Activated CD8-positive, alpha-beta memory T cell treated with anti-CD3 and anti-CD28 coated beads, Interleukin-2, amount 10 ng/mL, durations not matched to agents 7 days and 5 days (primary cell): ENCODE data around the gene GNPDA1. TPM values are rescaled to one million over a fixed set of nuclear protein-coding genes. Genes with fewer than 3 reads are reported as not detected.
"Not testable (repeated sequence)": the region's sequence is repeated elsewhere in the genome, so short reads cannot be mapped to it uniquely, and the experiment has no call there.

Experiments
- ATAC-seq: fragments of 150-1000 bp; cut with Tn5 transposase; one replicate; pipeline ENCODE4 v1.10.0; 2021; ENCODE audit warnings: moderate library complexity
- CTCF ChIA-PET: fragments of 350-600 bp; sonication (Branson Sonifier 250); formaldehyde crosslinking; loops from one replicate; lab custom pipeline; 2021; ENCODE audit warnings: antibody characterized with exemption; lab: Charles Lee
- DNase-seq: peaks from one replicate; pipeline ENCODE4 v3.0.0-alpha.2; 2020
- H3K27ac Mint-ChIP-seq: one replicate; pipeline ENCODE4 v1.8.0; 2021; ENCODE audit warnings: mild to moderate bottlenecking, mixed read lengths
- H3K27me3 Mint-ChIP-seq: one replicate; pipeline ENCODE4 v1.8.0; 2021; ENCODE audit warnings: mixed read lengths
- H3K36me3 Mint-ChIP-seq: one replicate; pipeline ENCODE4 v1.8.0; 2021; ENCODE audit warnings: mild to moderate bottlenecking, mixed read lengths
- H3K4me1 Mint-ChIP-seq: one replicate; pipeline ENCODE4 v1.8.0; 2021; ENCODE audit warnings: mixed read lengths
- H3K4me3 Mint-ChIP-seq: one replicate; pipeline ENCODE4 v1.8.0; 2021; ENCODE audit warnings: mild to moderate bottlenecking, moderate library complexity, mixed read lengths
- H3K9me3 Mint-ChIP-seq: one replicate; pipeline ENCODE4 v1.8.0; 2022; ENCODE audit warnings: low read depth, mixed read lengths
- total RNA-seq, 2 experiments: library from RNA; stranded (reverse); gene quantifications; one replicate each; pipeline ENCODE4 v1.2.3, GENCODE V29; 2021

GNPDA1 gene
- total RNA-seq, 2 experiments from 2014 or later: 7.7 to 10.0 TPM

DNA sequence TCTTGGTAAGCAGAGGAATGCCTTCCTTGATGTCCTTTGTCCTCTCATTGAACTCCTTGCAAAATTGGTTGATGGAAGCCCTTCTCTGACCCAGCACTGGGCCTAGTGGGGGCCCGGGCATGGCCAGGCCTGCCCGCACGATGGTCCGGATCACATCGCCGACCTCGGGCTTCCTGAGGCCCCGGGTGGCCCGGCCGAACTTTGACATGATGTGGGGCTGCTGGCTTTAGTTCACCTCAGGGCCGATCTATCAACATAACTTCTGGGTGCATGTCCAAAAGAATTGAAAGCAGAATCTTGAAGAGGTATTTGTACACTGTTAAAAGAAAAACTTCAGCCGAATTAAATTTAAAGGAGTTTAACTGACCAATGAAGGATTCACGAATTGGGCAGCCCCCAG is 24.1 kb upstream of the GNPDA1 start:
- no peak overlapping the region for H3K27ac Mint-ChIP-seq
- CTCF ChIA-PET: no interaction called here
- ATAC-seq (no peak), DNase-seq (no peak)
- no peak overlapping the region for H3K4me3 Mint-ChIP-seq
- H3K4me1 Mint-ChIP-seq: peaks cover 10% of the 10 kb centered on the region
- no peaks in the 10 kb centered on the region for H3K36me3 Mint-ChIP-seq
- no peaks in the 10 kb centered on the region for H3K9me3 Mint-ChIP-seq
- H3K27me3 Mint-ChIP-seq: no peaks in the 10 kb centered on the region

DNA sequence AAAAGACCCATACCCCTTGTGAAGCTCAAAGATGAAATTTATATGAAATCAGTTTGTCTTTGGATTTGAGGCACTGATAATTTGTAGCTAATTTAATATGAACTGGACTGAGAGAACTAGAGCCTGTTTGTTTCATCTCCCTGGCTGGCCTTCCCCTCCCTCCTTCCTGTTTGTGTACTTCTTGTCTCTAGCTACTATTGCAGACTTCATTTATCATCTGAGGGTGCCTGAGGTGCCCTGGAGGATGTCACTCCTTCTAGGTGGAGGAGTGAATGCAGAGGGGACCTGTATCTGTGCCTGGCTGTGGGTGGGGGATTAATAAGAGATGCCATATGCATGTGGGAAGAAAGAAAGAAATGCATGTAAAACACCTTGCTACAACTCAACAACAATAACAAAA is 22.2 kb upstream of the GNPDA1 start:
- H3K36me3 Mint-ChIP-seq: no peaks in the 10 kb centered on the region
- no peak overlapping the region for H3K27ac Mint-ChIP-seq
- no peak for ATAC-seq
- H3K9me3 Mint-ChIP-seq: no peaks in the 10 kb centered on the region
- H3K27me3 Mint-ChIP-seq: peaks cover 3% of the 10 kb centered on the region
- H3K4me3 Mint-ChIP-seq: no peak overlapping the region
- peaks cover 10% of the 10 kb centered on the region for H3K4me1 Mint-ChIP-seq
- DNase-seq: no peak
- CTCF ChIA-PET: interaction anchor here (0.8 to 1.0 kb wide), 2 partner anchors 116 to 621 kb away, joined by 3 read pairs; no protein-coding TSS in a partner anchor

DNA sequence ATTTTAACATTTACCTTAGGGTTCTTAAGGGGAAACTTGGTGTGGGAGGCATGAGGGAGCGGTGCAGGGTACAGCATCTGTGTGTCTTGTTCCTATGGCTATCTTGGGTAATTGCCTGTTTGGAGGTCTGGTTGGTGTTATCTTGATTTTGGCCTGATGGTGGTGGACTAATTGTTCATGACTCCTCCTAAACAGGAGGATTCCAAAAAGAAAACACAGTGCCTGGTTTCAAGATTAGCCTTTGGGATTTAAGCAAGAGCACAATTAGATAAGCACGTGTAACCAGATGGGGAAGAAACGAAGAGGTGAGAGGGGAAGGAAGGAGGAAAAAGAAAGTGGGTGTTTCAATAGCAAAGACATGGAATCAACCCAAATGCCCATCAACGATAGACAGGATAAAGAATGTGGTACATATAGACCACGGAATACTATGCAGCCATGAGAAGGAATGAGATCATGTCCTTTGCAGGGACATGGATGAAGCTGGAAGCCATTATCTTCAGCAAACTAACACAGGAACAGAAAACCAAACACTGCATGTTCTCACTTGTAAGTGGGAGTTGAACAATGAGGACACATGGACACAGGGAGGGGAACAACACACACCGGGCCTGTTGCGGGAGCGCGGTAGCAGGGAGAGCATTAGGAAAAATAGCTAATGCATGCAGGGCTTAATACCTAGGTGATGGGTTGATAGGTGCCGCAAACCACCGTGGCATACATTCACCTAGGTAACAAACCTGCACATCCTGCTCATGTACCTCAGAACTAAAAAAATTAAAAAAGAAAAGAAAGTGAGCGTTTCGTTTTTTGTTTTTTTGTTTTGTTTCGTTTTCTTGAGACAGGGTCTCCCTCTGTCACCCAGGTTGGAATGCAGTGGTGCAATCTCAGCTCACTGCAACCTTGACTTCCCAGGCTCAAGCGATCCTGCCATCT is 21.1 kb upstream of the GNPDA1 start:
- CTCF ChIA-PET: interaction anchor here (1.0 to 1.3 kb wide), 2 partner anchors 73 to 117 kb away, joined by 3 to 4 read pairs; no protein-coding TSS in a partner anchor
- not testable (repeated sequence) for H3K9me3 Mint-ChIP-seq, H3K36me3 Mint-ChIP-seq, ATAC-seq, H3K4me3 Mint-ChIP-seq, H3K27me3 Mint-ChIP-seq, H3K27ac Mint-ChIP-seq, DNase-seq
- peaks cover 10% of the 10 kb centered on the region for H3K4me1 Mint-ChIP-seq

DNA sequence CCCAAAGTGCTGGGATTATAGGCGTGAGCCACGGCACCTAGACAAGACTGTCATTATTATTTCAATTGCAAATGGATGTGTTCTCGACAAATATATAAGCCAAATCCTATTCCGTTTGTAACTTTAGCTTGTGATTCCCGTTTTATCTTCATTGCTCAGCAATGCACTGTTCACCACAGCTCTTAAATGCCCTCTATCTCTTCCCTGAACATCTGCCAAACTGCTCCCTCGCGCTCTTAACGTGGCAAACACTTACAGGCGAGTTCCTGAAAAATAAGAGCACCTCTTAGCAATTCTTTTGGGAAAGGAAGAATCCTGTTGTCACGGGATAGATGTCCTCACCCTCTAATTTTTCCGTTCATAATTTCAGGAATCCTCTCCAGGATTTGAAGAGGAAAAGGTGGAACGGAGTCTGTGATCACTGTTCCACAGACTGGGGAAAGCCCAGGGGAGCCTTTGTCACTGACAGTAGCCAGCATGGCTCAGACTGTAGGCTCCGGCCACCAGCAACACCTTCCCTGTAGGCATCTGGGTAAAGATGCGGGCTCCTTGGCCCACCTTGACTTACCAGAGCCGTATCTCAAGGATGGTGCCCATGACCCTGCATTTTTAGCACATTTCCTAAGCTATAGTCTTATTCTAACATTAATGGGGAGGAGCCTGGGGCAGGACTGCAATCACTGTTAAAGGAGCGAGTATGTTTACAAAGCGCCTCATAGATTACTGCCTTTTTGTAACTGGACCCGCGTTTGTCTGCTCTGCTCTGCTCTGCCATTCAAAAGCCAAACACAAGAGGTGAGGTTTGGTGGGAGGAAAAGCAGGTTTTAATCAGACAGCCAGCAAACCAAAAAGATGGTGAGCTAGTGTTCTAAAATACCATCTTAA is 20.2 kb upstream of the GNPDA1 start:
- CTCF ChIA-PET: interaction anchor here (1.3 kb wide), 1 partner anchor 72 kb away, joined by 4 read pairs; no protein-coding TSS in a partner anchor
- H3K27ac Mint-ChIP-seq: no peak overlapping the region
- ATAC-seq (no peak), DNase-seq (no peak)
- no peak overlapping the region for H3K4me3 Mint-ChIP-seq
- peaks cover 3% of the 10 kb centered on the region for H3K27me3 Mint-ChIP-seq
- no peaks in the 10 kb centered on the region for H3K9me3 Mint-ChIP-seq
- H3K36me3 Mint-ChIP-seq: no peaks in the 10 kb centered on the region
- H3K4me1 Mint-ChIP-seq: peaks cover 10% of the 10 kb centered on the region

DNA sequence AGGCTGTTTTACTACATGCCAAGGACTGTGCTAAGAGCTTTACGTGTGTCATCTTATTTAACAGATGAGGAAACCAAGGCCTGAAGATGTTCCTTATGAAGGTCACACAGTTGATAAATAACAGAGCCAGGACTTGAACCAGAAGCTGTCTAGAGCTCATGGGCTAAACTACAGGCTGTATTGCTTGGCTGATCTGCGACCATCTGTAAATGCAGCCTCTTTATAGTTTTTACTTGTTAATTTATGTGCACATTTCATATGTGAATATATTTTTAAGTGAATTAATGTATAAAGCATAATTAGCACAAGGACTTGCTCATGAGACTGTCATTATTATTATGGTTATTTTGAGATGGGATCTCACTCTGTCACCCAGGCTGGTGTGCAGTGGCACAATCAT is 19.3 kb upstream of the GNPDA1 start:
- H3K4me1 Mint-ChIP-seq: peaks cover 10% of the 10 kb centered on the region
- H3K36me3 Mint-ChIP-seq: no peaks in the 10 kb centered on the region
- no peak overlapping the region for H3K27ac Mint-ChIP-seq
- peaks cover 3% of the 10 kb centered on the region for H3K27me3 Mint-ChIP-seq
- ATAC-seq (no peak), DNase-seq (no peak)
- H3K4me3 Mint-ChIP-seq: no peak overlapping the region
- H3K9me3 Mint-ChIP-seq: no peaks in the 10 kb centered on the region
- CTCF ChIA-PET: no interaction called here

DNA sequence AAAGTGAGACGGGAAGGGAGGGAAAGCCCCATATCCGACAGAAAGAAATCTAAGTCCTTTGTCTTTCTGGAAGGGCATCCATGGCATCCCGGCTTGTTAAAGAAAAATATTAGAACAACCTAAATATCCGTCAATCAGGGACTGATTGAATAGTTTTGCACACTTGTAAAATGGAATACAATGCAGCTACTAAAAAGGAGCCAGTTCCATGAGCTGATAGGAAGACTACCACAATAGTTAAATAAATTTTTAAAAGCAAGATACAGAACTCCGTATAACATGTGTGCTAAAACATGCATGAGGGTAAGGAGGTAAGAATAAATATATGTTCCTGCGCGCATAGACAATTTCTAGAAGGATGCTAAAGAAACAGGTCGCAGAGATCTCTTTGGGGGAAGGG is 12.8 kb upstream of the GNPDA1 start:
- no peak for ATAC-seq

DNA sequence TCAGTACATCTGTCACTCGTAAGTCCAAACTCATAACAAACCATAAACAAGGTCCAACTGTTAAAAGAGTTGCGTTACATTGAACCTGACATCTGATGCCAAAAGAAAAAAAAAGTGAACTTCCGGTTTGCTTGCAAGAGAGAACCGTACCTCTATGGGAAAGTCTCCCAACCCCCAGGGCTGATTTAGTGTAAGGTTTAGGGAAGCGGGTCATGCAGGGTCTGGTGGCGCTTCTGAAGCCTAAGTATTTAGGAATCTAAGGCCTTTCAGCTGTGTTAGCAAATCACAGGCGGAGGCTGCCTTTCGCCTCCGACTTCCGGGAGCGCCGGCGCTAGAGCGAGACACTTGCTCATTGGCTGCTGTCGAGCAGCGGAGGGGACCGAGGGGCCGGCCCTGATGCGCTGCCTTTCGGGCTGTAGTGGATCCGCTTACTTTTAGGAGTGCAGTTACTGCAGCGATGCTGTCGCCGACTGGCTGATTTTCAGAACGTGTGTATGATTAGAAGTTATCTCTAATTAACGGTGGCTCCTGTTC is 12.0 kb upstream of the GNPDA1 start:
- H3K27me3 Mint-ChIP-seq: peaks cover 19% of the 10 kb centered on the region
- ATAC-seq (peak; percentile 100), DNase-seq (peak; percentile 92)
- CTCF ChIA-PET: interaction anchor here (0.9 to 2.2 kb wide), 8 partner anchors 10 to 333 kb away, joined by 3 to 12 read pairs (median 4); partner anchors contain the start of genes GNPDA1, NDFIP1 and RNF14
- H3K4me1 Mint-ChIP-seq: peaks cover 16% of the 10 kb centered on the region
- H3K36me3 Mint-ChIP-seq: peaks cover 7% of the 10 kb centered on the region
- peaks cover 7% of the 10 kb centered on the region for H3K9me3 Mint-ChIP-seq
- H3K27ac Mint-ChIP-seq: peak overlapping the region; percentile 98
- H3K4me3 Mint-ChIP-seq: peak overlapping the region; percentile 81

More for the DNA sequence above, 12.8 kb upstream of the GNPDA1 start:
- CTCF ChIA-PET: interaction anchor here (1.0 to 2.2 kb wide), 5 partner anchors 11 to 83 kb away, joined by 3 to 12 read pairs (median 6); partner anchors contain the start of genes GNPDA1, NDFIP1 and RNF14
- H3K4me3 Mint-ChIP-seq: peak overlapping the region; percentile 81
- no peaks in the 10 kb centered on the region for H3K36me3 Mint-ChIP-seq
- peaks cover 16% of the 10 kb centered on the region for H3K4me1 Mint-ChIP-seq
- H3K27me3 Mint-ChIP-seq: peaks cover 13% of the 10 kb centered on the region
- no peaks in the 10 kb centered on the region for H3K9me3 Mint-ChIP-seq
- peak overlapping the region; percentile 98 for H3K27ac Mint-ChIP-seq
- no peak for DNase-seq

DNA sequence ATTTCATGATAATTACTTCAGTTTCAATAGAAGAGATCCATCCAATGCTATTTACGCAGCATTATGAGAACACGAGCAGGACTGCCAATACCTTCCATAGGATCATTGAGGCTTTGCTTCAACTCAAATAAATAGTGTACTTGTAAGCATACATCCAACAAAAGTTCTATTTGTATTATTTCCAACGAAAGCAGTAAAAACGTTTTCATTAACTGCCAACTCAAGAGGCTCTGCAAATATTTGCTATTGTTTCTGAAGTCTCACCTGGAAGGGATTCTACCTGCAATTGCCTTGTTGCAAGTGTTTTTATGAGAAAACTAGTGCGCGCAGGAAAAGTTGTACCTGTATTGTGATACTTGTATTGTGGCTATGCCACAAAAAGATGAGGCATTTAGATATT is 11.0 kb upstream of the GNPDA1 start:
- DNase-seq (no peak), ATAC-seq (no peak)
- H3K36me3 Mint-ChIP-seq: peaks cover 7% of the 10 kb centered on the region
- CTCF ChIA-PET: interaction anchor here (0.9 to 2.2 kb wide), 5 partner anchors 9 to 332 kb away, joined by 3 to 12 read pairs (median 6); partner anchors contain the start of genes GNPDA1 and NDFIP1
- peaks cover 19% of the 10 kb centered on the region for H3K27me3 Mint-ChIP-seq
- peaks cover 19% of the 10 kb centered on the region for H3K4me1 Mint-ChIP-seq
- H3K4me3 Mint-ChIP-seq: no peak overlapping the region
- peaks cover 7% of the 10 kb centered on the region for H3K9me3 Mint-ChIP-seq
- no peak overlapping the region for H3K27ac Mint-ChIP-seq

DNA sequence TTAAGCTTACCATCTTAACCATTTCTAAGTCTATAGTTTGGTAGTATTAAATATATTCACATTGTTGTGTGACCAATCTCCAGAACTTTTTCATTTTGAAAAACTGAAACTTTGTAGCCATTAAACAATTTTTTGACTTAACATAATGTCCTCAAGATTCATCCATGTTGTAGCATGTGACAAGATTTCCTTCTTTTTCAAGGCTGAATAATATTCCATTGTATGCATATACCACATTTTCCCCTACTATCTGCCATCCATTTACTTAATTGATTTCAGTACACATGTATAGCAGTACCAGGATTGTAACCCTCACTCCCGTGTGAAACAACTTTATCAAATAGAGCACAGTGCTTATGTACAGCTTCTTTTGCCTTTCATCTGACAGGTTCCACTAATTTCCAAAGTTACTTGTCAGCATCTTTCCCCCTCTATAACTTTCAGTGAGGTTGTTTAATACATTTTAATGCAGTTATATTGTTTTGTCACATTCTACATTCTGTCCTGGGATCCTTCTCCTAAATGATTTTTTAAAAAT is 7.4 kb upstream of the GNPDA1 start:
- peaks cover 22% of the 10 kb centered on the region for H3K27me3 Mint-ChIP-seq
- peaks cover 7% of the 10 kb centered on the region for H3K9me3 Mint-ChIP-seq
- H3K4me3 Mint-ChIP-seq: no peak overlapping the region
- DNase-seq: no peak
- peaks cover 8% of the 10 kb centered on the region for H3K36me3 Mint-ChIP-seq
- CTCF ChIA-PET: no interaction called here
- H3K27ac Mint-ChIP-seq: no peak overlapping the region
- no peak for ATAC-seq
- H3K4me1 Mint-ChIP-seq: peaks cover 47% of the 10 kb centered on the region

DNA sequence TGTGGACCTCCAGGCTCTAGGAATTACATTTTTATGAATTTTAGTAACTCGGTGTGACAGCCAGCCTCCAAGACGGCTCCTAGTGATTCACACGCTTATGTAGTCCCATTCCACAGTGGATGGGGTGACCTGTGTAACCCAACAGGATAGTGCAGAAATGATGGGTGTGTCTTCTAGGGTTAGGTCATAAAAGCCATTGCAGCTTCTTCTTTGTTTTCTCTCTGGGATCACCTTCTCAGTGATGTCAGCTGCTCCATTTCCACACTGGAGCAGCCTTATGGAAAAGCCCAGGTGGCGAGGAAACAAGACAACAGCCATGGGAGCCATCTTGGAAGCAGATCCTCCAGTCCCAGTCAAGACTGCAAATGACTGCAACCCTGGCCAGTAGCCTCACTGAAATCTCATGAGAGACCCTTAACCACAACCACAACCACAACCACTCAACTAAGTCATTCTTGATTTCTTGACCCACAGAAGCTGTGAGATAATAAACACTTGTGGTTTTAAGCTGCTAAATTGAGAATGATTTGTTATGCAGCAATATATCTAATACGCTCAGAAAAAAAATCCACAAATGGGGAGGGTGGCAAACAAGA is 5.1 kb upstream of the GNPDA1 start:
- DNase-seq: peak; percentile 79
- peaks cover 24% of the 10 kb centered on the region for H3K27me3 Mint-ChIP-seq
- peaks cover 57% of the 10 kb centered on the region for H3K4me1 Mint-ChIP-seq
- CTCF ChIA-PET: interaction anchor here (0.8 to 3.4 kb wide), 5 partner anchors 11 to 326 kb away, joined by 3 to 19 read pairs (median 5); partner anchors contain the start of gene RNF14
- H3K36me3 Mint-ChIP-seq: peaks cover 8% of the 10 kb centered on the region
- H3K4me3 Mint-ChIP-seq: no peak overlapping the region
- peaks cover 7% of the 10 kb centered on the region for H3K9me3 Mint-ChIP-seq
- peak overlapping the region; percentile 76 for H3K27ac Mint-ChIP-seq
- ATAC-seq: peak; percentile 10

DNA sequence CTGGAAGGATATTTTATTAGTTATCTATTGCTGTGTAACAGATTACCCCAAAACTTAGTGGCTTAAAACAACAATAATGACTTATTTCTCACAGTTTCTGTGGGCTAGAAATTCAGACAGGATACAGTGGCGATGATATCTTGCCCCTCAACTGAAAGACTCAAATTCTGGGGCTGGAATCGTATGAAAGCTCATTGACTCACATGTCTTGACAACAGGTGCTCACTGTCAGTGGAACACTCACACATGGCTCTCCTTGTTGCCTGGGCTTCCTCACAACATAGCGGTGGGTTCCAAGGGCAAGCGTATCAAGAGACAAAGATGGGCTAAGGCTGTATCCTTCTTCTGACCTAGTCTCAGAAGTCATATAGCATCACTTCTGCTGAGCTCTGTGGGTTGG is 3.7 kb upstream of the GNPDA1 start:
- CTCF ChIA-PET: interaction anchor here (0.8 to 7.7 kb wide), 19 partner anchors 9 to 379 kb away, joined by 3 to 72 read pairs (median 5); partner anchors contain the start of genes NDFIP1, RELL2 and RNF14
- Mint-ChIP-seq H3K36me3 (peaks cover 8% of the 10 kb centered on the region), H3K4me3 (peak overlapping the region; percentile 46), H3K27ac (peak overlapping the region; percentile 87), H3K4me1 (peaks cover 64% of the 10 kb centered on the region), H3K9me3 (peaks cover 7% of the 10 kb centered on the region), H3K27me3 (peaks cover 18% of the 10 kb centered on the region)
- DNase-seq: peak; percentile 72
- ATAC-seq: peak; percentile 35
